Stimulated activated CD4-positive, alpha-beta T cell treated with anti-CD3 and anti-CD28 coated beads, TNF-alpha, amount 100 ng/mL, for 4 hours (primary cell): Measurements from ENCODE around the gene CDH4.

Source experiments
- DNase-seq, 3 experiments: peaks; one replicate each; pipeline ENCODE4 v3.0.0-alpha.2; 2020; ENCODE audit warnings: low read depth in 3 of 3

Gene CDH4

GRCh38 chr20:61281286-61281795 lies 29.3 kb downstream of the CDH4 start:
- DNase-seq: no peak

DNA sequence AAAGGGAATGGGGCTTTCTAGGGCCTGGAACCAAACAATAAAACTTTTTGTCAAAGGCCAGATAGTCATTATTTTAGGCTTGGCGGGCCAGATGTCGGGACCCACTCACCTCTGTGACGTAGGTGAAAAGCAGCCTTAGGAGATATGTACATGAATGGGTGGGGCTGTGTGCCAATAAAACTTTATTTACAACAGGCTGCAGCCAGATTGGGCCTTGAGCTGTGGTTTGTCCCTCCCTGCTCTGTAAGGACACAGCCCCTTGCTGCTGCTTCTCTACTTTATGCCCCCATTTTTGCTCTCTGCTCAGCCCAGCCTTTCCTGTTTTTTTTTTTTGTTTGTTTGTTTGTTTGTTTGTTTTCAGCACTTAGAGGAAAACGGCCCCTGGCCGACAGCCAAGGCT lies 32.7 kb downstream of the CDH4 start:
- no peak for DNase-seq

DNA sequence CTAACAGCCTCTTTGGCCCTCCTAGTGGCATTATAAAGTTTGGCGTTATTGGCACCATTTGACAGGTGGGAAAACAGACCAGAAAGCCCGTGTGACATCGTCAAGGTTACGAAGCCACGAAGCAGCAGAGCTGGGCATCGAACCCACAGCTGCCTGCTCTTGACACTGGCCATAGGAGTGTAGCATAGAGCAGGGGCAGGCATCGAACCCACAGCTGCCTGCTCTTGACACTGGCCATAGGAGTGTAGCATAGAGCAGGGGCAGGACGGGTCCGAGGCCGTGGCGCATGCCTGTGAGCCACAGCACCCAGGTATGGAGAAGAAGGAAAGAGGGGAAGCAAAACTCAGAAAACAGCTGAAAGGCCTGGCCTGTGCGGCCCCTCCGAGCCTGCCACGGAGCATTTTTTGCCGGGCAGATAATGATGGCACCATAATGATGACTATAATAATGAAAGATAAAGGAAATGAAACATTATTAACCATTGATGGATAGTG lies 33.1 kb downstream of the CDH4 start:
- DNase-seq: no peak

DNA sequence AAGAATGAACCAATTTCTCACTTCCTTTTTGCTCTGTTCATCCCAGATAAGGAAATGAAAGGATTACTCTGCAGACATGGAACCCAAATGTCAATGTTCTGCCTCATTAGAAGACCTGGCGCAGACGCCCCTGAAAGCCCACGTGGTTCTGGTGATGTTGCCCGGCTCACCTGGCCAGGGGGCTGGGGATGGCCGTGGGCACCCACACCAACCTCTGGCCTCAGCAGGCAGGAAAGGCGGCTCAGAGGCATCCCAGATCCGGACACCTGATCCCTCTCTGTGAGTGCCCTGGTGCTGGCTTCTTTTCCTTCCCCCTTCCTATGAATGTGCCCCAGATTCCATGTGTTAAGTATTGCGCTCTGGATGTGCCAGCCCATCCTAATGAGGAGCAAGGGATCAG lies 33.6 kb downstream of the CDH4 start:
- DNase-seq: no peak

DNA sequence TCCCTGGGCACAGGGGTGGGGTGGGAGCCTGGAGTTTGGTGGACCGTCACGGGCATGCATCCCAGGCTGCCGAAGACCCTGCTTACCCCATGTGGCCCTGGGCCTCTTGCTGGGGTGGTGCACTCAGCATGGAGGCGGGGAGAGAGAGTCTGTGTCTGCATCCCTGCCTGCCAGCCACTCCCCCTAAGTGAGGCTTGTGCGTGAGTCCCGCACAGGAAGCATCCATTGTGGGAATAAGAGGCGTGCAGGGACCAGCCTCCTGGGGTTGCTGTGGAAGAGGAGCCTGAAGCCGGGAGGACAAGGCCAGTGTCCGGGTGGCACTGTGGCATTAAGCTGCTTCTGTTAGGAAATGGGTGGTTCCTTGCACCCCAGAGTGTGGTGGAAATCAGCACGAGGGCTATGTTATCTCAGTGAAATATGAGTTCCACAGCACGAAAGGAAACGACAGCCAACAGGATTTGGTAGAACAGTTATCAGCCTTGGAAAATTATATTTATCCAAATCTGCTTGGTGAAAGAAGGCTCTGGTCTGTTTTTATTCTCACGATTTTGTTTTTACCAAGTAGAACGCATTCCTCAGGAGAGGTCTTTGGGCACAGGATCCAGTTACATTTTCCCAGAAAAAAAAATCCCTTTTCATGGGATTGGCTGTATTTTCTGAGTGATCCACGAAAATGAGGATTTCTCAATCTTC lies 35.7 kb downstream of the CDH4 start:
- DNase-seq: no peak

- DNase-seq: no peak
Measured at GRCh38 chr20:61288331-61288784, 36.3 kb downstream of the CDH4 start.

DNA sequence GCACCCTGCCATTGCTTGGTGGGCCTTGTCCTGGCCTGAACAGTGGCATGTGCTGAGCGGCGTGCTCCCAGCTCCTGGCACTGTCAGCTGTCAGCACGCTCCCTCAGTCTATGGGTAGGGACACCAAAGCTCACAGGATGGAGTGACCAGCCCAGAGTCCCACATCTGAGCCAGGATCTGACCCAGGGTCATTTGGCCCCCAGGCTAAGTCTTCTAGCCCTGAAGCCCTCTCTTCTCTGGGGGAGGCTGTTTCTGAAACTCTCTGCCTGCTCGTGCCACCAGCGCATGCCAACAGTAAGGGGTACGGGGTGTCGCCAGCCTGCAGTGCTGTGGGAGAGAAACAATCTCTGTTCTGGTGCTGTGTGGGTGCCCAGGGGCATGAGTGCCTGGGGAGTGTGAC lies 37.1 kb downstream of the CDH4 start:
- no peak for DNase-seq

DNA sequence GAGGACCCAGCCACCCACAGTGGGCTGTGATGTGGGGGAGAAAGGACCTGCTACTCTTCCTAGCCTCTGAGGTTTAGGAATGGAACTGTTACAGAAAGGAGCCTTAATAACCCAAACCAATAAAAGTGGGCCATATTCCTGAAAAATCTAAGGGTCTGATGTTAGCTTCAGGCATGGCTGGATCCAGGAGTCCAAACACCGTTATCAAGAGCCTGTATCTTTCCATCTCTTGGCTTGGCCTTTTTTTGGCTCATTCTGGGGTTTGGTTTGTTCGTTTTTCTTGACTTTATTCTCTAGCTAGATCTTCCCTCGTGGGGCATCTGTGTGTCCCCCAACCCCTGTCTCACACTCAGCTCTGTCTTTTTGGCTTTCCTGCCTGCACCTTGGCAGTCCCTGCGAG lies 38.7 kb downstream of the CDH4 start:
- no peak for DNase-seq

GRCh38 chr20:61291166-61291829 lies 39.2 kb downstream of the CDH4 start:
- DNase-seq: no peak

- DNase-seq: no peak
Measured at GRCh38 chr20:61292391-61292790, 40.3 kb downstream of the CDH4 start.

- DNase-seq: no peak
Measured at GRCh38 chr20:61292821-61293612, 41.0 kb downstream of the CDH4 start.

DNA sequence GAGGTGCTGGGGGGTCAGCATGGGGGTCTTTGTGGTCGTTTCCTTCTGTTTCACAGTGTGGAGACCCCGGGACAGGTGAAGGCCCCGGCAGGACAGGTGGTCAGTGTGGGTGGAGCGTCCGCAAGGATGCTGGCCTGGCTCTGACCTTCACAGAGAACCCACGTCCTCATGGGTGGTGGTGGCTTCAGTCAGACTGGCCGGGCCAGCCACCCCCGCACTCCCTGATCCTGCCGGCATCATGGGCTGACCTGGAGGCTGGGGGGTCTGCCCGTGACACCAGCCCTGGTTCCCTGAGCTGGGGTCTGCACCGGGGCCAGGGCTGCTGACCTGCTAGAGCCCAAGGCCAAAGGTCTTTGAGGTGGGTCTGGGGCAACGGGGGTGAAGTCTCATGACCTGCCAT lies 41.9 kb downstream of the CDH4 start:
- DNase-seq: no peak

- DNase-seq: no peak
Measured at GRCh38 chr20:61295249-61295648, 43.2 kb downstream of the CDH4 start.

DNA sequence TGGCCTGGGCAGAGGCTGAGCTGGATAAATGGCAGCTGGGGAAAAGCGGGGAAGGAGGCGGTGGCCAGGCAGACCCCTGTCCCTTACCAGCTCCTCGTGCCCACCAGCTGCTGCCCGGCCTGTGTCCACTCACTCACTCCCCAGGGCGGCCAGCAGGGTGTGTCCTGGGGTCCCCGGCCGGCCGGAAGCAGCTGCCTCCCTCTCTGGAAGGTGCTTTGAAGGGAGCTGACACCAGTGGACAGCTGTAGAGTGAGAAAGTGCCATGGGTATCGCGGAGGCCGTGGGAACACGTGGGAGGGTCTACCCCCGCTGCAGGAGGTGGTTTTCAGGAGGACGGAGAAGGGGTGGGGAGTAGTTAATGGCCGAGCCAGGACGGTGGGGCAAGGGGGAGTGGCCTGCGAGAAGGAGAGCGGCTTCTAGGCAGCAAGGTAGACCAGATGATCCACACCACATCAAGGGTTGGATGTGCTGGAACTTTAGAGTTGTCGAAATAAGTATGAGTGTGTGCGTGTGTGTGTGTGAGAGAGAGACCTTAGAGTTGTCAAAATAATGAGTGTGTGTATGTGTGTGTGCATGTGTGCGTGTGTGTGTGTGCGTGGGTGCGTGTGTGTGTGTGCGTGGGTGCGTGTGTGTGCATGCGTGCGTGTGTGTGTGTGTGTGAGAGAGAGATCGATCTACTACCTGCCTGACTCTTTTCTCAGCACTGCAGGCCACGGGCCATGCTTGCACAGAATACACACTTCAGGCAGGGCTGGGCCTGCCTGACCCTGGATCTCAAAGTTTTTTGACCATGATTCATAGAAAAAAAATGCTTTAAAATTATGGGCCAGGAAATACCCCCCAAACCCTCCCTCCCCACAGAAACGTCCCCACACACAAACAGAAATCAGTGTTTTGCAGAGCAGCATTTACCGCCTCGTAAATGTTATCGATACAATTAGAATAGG lies 43.9 kb downstream of the CDH4 start:
- no peak for DNase-seq

DNA sequence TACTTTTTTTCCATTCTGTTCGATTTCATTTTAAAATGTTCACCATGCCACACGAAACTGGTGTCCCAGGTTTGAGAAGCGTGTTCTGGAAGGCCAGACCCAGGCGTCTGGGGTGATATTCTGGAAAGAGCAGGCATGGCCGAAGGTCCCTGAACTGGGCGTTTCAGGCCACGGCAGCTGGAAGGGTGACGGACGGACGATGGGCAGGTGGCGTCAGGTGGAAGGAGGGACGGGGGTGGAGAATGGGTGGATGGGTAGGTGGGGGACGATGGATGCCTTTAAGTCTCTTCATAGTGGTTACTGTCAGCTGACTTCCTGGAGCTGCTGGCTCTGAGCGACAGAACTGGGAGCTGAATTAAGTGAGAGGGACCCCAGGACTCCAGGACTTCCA lies 44.6 kb downstream of the CDH4 start:
- no peak for DNase-seq

GRCh38 chr20:61297491-61297890 lies 45.4 kb downstream of the CDH4 start:
- no peak for DNase-seq

GRCh38 chr20:61297986-61298385 lies 45.9 kb downstream of the CDH4 start:
- DNase-seq: no peak

DNA sequence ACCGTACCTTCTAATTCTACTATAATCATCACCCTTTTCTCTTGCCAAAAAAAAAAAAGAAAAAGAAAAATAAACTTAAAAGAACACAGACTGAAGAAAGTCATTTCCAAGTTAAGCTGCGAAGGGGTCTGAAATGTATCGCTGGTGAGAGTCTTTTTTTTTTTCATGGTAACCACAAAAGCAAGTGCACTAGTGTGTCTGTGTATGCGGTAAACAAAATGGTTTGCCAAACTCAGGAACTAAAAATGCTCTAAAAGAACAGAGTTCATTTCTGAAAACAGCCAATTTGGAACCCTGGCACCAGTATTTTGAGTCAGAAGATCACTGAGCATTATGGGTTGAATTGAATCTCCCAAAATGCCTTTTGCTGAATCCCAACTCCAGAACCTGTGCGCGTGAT lies 46.6 kb downstream of the CDH4 start:
- no peak for DNase-seq

GRCh38 chr20:61299104-61299503 lies 47.0 kb downstream of the CDH4 start:
- no peak for DNase-seq

GRCh38 chr20:61299618-61300017 lies 47.6 kb downstream of the CDH4 start:
- no peak for DNase-seq

- no peak for DNase-seq
Measured at GRCh38 chr20:61300293-61300692, 48.2 kb downstream of the CDH4 start.
